GM12878 (cell line): ENCODE data around the gene TPO. TPM values are rescaled to one million over a fixed set of nuclear protein-coding genes. Genes with fewer than 3 reads are reported as not detected.
"Not testable (repeated sequence)": the region's sequence is repeated elsewhere in the genome, so short reads cannot be mapped to it uniquely, and the experiment has no call there.

ENCODE experiments used
- ATAC-seq: fragments of 200-7000 bp; cut with Tn5 transposase; 3 replicates; pipeline ENCODE4 v1.9.1; 2020; ENCODE audit warnings: mild to moderate bottlenecking, moderate library complexity
- BruUV-seq: library from RNA; stranded (reverse); fragments of 400-500 nt; replicated peaks from 2 replicates; lab custom pipeline; 2021; lab: Mats Ljungman, UMichigan
- CTCF ChIA-PET: fragments of 300-600 bp; sonication (Branson Sonifier 250); formaldehyde crosslinking; extraction: SDS; loops from one replicate; lab custom pipeline; 2021; ENCODE audit warnings: inconsistent platforms; lab: Yijun Ruan, JAX
- POLR2A ChIA-PET: fragments of 350-600 bp; formaldehyde crosslinking; extraction: SDS; loops from one replicate; lab custom pipeline; 2021; ENCODE audit warnings: inconsistent platforms; lab: Charles Lee
- RAD21 ChIA-PET: fragments of 300-600 bp; sonication (Branson Sonifier 250); formaldehyde crosslinking; loops from one replicate; lab custom pipeline; 2023; ENCODE audit warnings: antibody characterized with exemption; ENCODE audit not compliant: unreplicated experiment; lab: Charles Lee
- SMC1A ChIA-PET: fragments of 300-600 bp; sonication (Branson Sonifier 250); formaldehyde crosslinking; loops from one replicate; lab custom pipeline; 2023; ENCODE audit not compliant: unreplicated experiment, uncharacterized antibody; lab: Charles Lee
- DNase-seq: peaks from one replicate; pipeline ENCODE4 v3.0.0-alpha.2; 2011; ENCODE audit warnings: low read depth, low spot score
- FAIRE-seq: peaks from 3 replicates; lab custom pipeline; 2011; peaks lifted over from hg19 to GRCh38; lab: Jason Lieb, UNC
- H2AFZ ChIP-seq: 2 replicates; pipeline ENCODE4 v1.6.0; 2011; ENCODE audit warnings: low read depth, low read length, control low read depth; ENCODE audit not compliant: control insufficient read depth
- H3K27ac ChIP-seq: 2 replicates; pipeline ENCODE4 v1.5.1; 2011; ENCODE audit warnings: control low read depth; ENCODE audit not compliant: control insufficient read depth, insufficient read depth
- H3K27me3 ChIP-seq, 2 experiments: replicated peaks in 1 of 2; 2 replicates each; pipeline versions ENCODE4 v1.6.0 to v1.6.1; 2011; ENCODE audit warnings: low read length in 1 of 2; ENCODE audit not compliant: control insufficient read depth in 2 of 2, insufficient read depth in 2 of 2
- H3K36me3 ChIP-seq, 2 experiments: 2 replicates each; pipeline ENCODE4 v1.5.1; 2011; ENCODE audit warnings: low read length in 1 of 2; ENCODE audit not compliant: control insufficient read depth in 2 of 2, insufficient read depth in 2 of 2
- H3K4me1 ChIP-seq: 2 replicates; pipeline ENCODE4 v1.6.1; 2011; ENCODE audit warnings: mild to moderate bottlenecking, low read length, moderate library complexity, mixed read lengths; ENCODE audit not compliant: control insufficient read depth, insufficient read depth
- H3K4me2 ChIP-seq: 2 replicates; pipeline ENCODE4 v1.6.0; 2011; ENCODE audit warnings: control low read depth; ENCODE audit not compliant: control insufficient read depth, insufficient read depth
- H3K4me3 ChIP-seq: fragments of 200-600 bp; sonication (generic); 2 replicates; pipeline ENCODE4 v1.5.1; 2016
- H3K79me2 ChIP-seq: 2 replicates; pipeline ENCODE4 v1.6.0; 2011; ENCODE audit warnings: low read length; ENCODE audit not compliant: control insufficient read depth, insufficient read depth
- H3K9ac ChIP-seq: 2 replicates; pipeline ENCODE4 v1.8.0; 2011; ENCODE audit warnings: low read length, control low read depth, mixed read lengths; ENCODE audit not compliant: control insufficient read depth, insufficient read depth
- H3K9me3 ChIP-seq: replicated peaks from 3 replicates; pipeline ENCODE4 v1.5.1; 2011; ENCODE audit warnings: mild to moderate bottlenecking, low read length; ENCODE audit not compliant: control insufficient read depth, insufficient read depth
- H4K20me1 ChIP-seq: 2 replicates; pipeline ENCODE4 v1.6.0; 2011; ENCODE audit not compliant: control insufficient read depth, insufficient read depth
- SIN3A ChIP-seq: IDR thresholded peaks from 2 replicates; pipeline ENCODE4 v1.6.1; 2012; ENCODE audit warnings: low read depth, low read length, improper control_type of control experiment
- YY1 ChIP-seq: IDR thresholded peaks from 2 replicates; pipeline ENCODE4 v1.6.1; 2011; ENCODE audit warnings: low read depth, mild to moderate bottlenecking, low read length
- WGBS: methylation state at CpG from one replicate; pipeline ENCODE4 v1.1.6; 2016; ENCODE audit warnings: low lambda C conversion rate; ENCODE audit not compliant: insufficient replicate concordance, insufficient coverage; ENCODE audit errors: missing lambda C conversion rate; 5-methylcytosine and 5-hydroxymethylcytosine counted together
- in situ Hi-C: fragments of 300-500 bp; cut with MboI; formaldehyde crosslinking; loops from 9 replicates; pipeline ENCODE4 v1.14.3; 2018; ENCODE audit warnings: mixed read lengths
- intact Hi-C: fragments of 100-400 bp; cut with micrococcal nuclease; formaldehyde crosslinking; loops from one replicate; pipeline ENCODE4 v1.14.2; 2022; ENCODE audit not compliant: unreplicated experiment
- polyA plus RNA-seq, 11 experiments: library from polyadenylated mRNA; depleted of rRNA in 4 of 11; unstranded in 6 of 11; stranded (reverse) in 5 of 11; fragments of >200 nt; fragmentation: Nextera tagmentation in 4 of 11; fragmentation: Illumina TruSeq in 1 of 11; extraction: Ambion mirVana in 4 of 11; extraction: Trizol in 1 of 11; gene quantifications; 1 replicate in 1 of 11; 2 replicates in 10 of 11; pipeline versions ENCODE4 v1.2.1 to v1.2.3, GENCODE V29; 2011 to 2016; ENCODE audit warnings: inconsistent platforms in 2 of 11, missing spikeins in 2 of 11, low read depth in 1 of 11
- total RNA-seq, 4 experiments: library from RNA; depleted of rRNA in 3 of 4; stranded (reverse); fragments of >200 nt in 3 of 4; fragmentation: Illumina TruSeq in 1 of 4; extraction: Trizol in 1 of 4; gene quantifications; 2 replicates each; pipeline versions ENCODE4 v1.2.1 to v1.2.3, GENCODE V29; 2013 to 2021

TPO gene
- total and polyA plus RNA-seq, 10 of the 15 experiments (the other 5 are each of a cell fraction or from before 2014, with no cell fraction given): 0.07 to 0.11 TPM; not detected in 8

GRCh38 chr2:1390118-1390517 lies 23.1 kb upstream of the TPO start:
- H3K79me2 ChIP-seq, ATAC-seq, H3K4me2 ChIP-seq, H3K4me3 ChIP-seq, H3K4me1 ChIP-seq, RAD21 ChIA-PET, FAIRE-seq, CTCF ChIA-PET, POLR2A ChIA-PET, H4K20me1 ChIP-seq, H3K27me3 ChIP-seq, DNase-seq, in situ Hi-C loops, H3K36me3 ChIP-seq, intact Hi-C loops, H2AFZ ChIP-seq, H3K27ac ChIP-seq, H3K9ac ChIP-seq, H3K9me3 ChIP-seq, BruUV-seq, SMC1A ChIA-PET: not testable (repeated sequence)
- 17% methylated on average over 6 of the region's 6 CpGs for WGBS

DNA sequence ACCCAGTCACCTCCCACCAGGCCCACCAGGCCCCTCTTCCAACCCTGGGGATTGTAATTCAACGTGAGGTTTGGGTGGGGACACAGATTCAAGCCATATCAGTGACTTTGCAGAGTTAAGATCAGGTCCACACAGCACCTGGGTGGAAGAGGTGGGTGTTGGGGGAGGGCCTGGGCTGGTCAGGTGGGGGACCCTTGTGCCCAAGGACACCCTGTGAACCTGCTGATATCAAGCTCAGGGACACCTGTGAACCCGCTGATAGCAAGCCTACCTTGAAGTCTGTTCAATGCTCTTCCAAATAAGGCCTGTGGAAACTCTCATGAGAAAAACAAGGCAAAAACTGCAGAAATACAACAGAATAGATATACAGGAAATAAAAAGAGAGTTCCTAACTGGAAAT lies 19.9 kb upstream of the TPO start:
- intact Hi-C loops: no loop called here
- no peak overlapping the region for H3K27ac ChIP-seq

More for the DNA sequence above, 19.9 kb upstream of the TPO start:
- Histone ChIP-seq H3K4me2 (no peak overlapping the region), H3K36me3 (no peaks in the 10 kb centered on the region), H2AFZ (no peak overlapping the region), H3K4me3 (no peak overlapping the region), H3K9ac (no peak overlapping the region), H3K4me1 (no peaks in the 10 kb centered on the region), H3K27me3 (no peaks in the 10 kb centered on the region), H3K9me3 (no peaks in the 10 kb centered on the region), H3K79me2 (no peaks in the 10 kb centered on the region), H4K20me1 (no peaks in the 10 kb centered on the region)
- DNase-seq (no peak), ATAC-seq (no peak), FAIRE-seq (no peak)
- CTCF ChIA-PET: no interaction called here
- SMC1A ChIA-PET: no interaction called here
- BruUV-seq: no TSS peak
- TF ChIP-seq SIN3A: no peak
- TF ChIP-seq YY1: no peak
- WGBS: 0% methylated on average over 2 of the region's 2 CpGs
- POLR2A ChIA-PET: no interaction called here
- in situ Hi-C loops: no loop called here
- RAD21 ChIA-PET: no interaction called here
